Ovary (tissue), 9 donors: Measurements from ENCODE around the gene RHOBTB1. TPM values are rescaled to one million over a fixed set of nuclear protein-coding genes. Genes with fewer than 3 reads are reported as not detected.

Source experiments
- DNase-seq, 5 donors: peaks; one replicate each; pipeline ENCODE4 v3.0.0-alpha.2; 2019 to 2020
- H3K27ac ChIP-seq, 2 donors: fragments of 200-600 bp; one replicate each; pipeline versions ENCODE4 v1.5.1 to v1.8.0; 2019 to 2022
- H3K27me3 ChIP-seq: fragments of 200-600 bp; one replicate; pipeline ENCODE4 v1.8.0; 2022
- H3K36me3 ChIP-seq: fragments of 200-600 bp; sonication (generic); one replicate; pipeline ENCODE4 v1.5.1; 2019
- H3K4me1 ChIP-seq: one replicate; pipeline ENCODE4 v1.8.1; 2013; ENCODE audit warnings: mild to moderate bottlenecking, moderate library complexity; ENCODE audit not compliant: insufficient read depth
- H3K4me3 ChIP-seq: fragments of 200-600 bp; sonication (generic); one replicate; pipeline ENCODE4 v1.5.1; 2017
- H3K9me3 ChIP-seq, 2 donors: fragments of 200-600 bp in 1 of 2; sonication (generic) in 1 of 2; one replicate each; pipeline versions ENCODE4 v1.5.1 to v1.8.1; 2013 to 2019; ENCODE audit warnings: mild to moderate bottlenecking in 1 of 2, moderate library complexity in 1 of 2
- CTCF ChIP-seq, 3 donors: fragments of 450-650 bp in 2 of 3; fragments of 200-600 bp in 1 of 3; IDR thresholded peaks; one replicate each; pipeline versions ENCODE4 v1.5.1 to v1.8.0; 2016 to 2022; ENCODE audit warnings: antibody characterized with exemption in 3 of 3, mild to moderate bottlenecking in 1 of 3
- EP300 ChIP-seq: sonication (generic); formaldehyde crosslinking; IDR thresholded peaks from one replicate; pipeline ENCODE4 v1.6.1; 2017; ENCODE audit warnings: antibody characterized with exemption
- POLR2A ChIP-seq: fragments of 450-650 bp; IDR thresholded peaks from one replicate; pipeline ENCODE4 v1.6.1; 2017; ENCODE audit warnings: antibody characterized with exemption, mild to moderate bottlenecking, moderate library complexity
- WGBS, 3 donors: extraction: QIAGEN DNeasy Blood & Tissue Kit in 1 of 3; methylation state at CpG; one replicate each; pipeline versions ENCODE4 v1.1.5 to v1.1.7; 2013 to 2017; 5-methylcytosine and 5-hydroxymethylcytosine counted together
- intact Hi-C, 4 donors: fragments of 100-400 bp; cut with DNase I; formaldehyde crosslinking; loops; one replicate each; pipeline versions ENCODE4 v1.11.0 to v1.15.1; 2022 to 2023
- polyA plus RNA-seq, 2 donors: library from polyadenylated mRNA; stranded (reverse); fragments of 200-250 nt in 1 of 2; fragments of 350-450 nt in 1 of 2; fragmentation: Illumina TruSeq in 1 of 2; extraction: RNeasy Lipid Tissue Mini Kit (QIAGEN cat#74804) in 1 of 2; gene quantifications; one replicate each; pipeline ENCODE4 v1.2.3, GENCODE V29; 2013 to 2014
- total RNA-seq, 7 donors: library from RNA; depleted of rRNA in 2 of 7; stranded (reverse); fragments of >200 nt in 2 of 7; fragmentation: NEBNext Ultra II Directional in 3 of 7; extraction: Animal tissue kit (Norgen Biotek cat#: 25700) in 3 of 7; gene quantifications; one replicate each; pipeline versions ENCODE4 v1.1.0 to v1.2.4, GENCODE V29; 2016 to 2023
- donor health status: DM: no; HTN: no; CAD: no; lungs with moderate emphysema.
- donor health status: DM: no; HTN: no; CAD: no.
- donor health status: Bipolar disorder and iron deficiency.
- donor health status: DM: yes; HTN: yes; CAD: no.
- donor health status: DM: no; HTN: no; CAD: no.
- donor health status: DM: yes; HTN: yes; CAD: no.

The RHOBTB1 gene
- total and polyA plus RNA-seq, 9 donors = 5.6 to 23.9 (median 13.0) TPM

DNA sequence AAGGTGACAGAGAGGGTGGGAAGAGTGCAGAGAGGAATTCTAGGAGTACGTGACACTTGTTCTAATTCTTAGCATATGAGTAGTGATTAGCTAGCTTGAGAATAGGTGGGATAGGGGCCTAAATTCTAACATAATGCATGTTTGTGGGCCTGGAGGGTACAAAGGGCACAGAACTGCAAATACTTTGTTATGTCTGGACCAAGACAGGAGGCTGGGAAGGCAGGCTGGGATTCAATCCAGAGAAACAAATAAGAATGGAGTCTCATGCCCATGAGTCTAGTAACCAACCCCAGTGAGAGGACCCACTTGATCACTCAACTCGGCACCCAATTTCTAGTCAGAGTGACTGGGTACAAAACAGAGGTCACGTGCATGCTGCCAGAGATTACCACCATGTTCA is 40.9 kb downstream of the RHOBTB1 start:
- intact Hi-C loops = no loop called here
- Histone ChIP-seq H3K27me3 (no peaks in the 10 kb centered on the region), H3K9me3 (no peaks in the 10 kb centered on the region), H3K27ac (no peak overlapping the region), H3K4me1 (peaks cover 12% of the 10 kb centered on the region), H3K4me3 (no peak overlapping the region), H3K36me3 (no peaks in the 10 kb centered on the region)
- no peak for DNase-seq
- TF ChIP-seq POLR2A (no peak), EP300 (no peak), CTCF (IDR thresholded peaks at IDR 0.05) (no peak)
- WGBS, 3 donors = 94 to 97% (median 97%) methylated on average over 3 of the region's 3 CpGs

DNA sequence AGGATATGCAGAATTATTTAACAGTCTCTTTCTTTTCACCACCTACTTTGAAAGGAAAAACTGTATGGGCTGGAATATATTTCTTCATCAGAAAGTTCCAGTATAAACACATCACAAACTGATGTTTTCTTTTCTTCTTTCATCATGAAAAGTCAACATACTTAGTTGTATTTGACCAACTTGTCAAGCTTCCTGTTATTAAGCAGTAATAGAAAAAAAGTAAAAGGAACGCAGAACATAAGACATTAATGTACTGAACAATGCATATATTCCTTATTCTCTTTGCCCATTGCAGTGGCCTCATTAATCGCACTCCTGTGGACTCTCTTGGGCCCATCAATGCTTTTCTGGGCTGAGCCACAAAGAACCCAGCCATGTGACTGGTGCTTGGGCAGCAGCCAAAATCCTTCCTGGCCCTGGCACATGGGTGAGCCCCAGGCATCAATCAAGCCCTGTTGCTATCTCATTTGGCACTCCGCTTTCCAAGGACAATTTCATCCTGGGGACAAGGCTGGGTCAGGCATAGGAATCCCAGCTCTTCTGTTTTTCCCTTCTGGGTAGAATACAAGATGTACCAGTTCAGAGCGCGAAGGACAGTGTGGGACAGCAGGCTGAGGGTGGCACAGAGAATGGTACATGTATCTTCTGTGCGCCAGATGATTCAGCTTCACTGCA is 42.3 kb downstream of the RHOBTB1 start:
- no peak for DNase-seq
- Histone ChIP-seq H3K9me3 (no peaks in the 10 kb centered on the region), H3K4me1 (peaks cover 12% of the 10 kb centered on the region), H3K36me3 (no peaks in the 10 kb centered on the region), H3K4me3 (no peak overlapping the region), H3K27ac (no peak overlapping the region), H3K27me3 (no peaks in the 10 kb centered on the region)
- TF ChIP-seq EP300 (no peak), POLR2A (no peak), CTCF (IDR thresholded peaks at IDR 0.05) (no peak)
- 87 to 94% (median 89%) methylated on average over 6 of the region's 6 CpGs for WGBS, 3 donors
- intact Hi-C loops = no loop called here

DNA sequence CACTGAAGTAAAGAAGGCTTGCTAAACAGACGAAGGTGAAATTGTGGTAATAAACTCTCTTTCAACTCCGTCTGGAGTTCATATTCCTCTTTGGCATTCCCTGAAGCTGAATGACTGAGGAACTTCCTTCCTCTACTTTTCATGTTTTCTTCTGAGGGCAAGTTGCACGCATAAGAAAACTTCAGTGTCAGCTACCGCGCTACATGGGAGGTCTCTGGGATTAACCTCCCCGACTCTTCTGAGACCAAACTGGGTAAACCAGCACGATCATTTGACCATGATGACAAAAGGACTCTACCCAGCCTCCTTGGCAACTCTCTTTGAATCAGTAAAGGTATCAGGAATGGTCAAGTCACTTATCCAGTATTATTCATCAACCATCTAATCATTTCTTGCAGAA is 44.7 kb downstream of the RHOBTB1 start:
- WGBS, 3 donors = 84 to 97% (median 89%) methylated on average over 7 of the region's 7 CpGs
- Histone ChIP-seq H3K27ac (no peak overlapping the region), H3K9me3 (no peaks in the 10 kb centered on the region), H3K27me3 (no peaks in the 10 kb centered on the region), H3K4me3 (no peak overlapping the region), H3K36me3 (no peaks in the 10 kb centered on the region), H3K4me1 (peaks cover 7% of the 10 kb centered on the region)
- intact Hi-C loops = loop anchor here in 1 of 4 donors (5.0 kb wide), 1 partner anchor 43 kb away; the partner anchor contains the start of gene RHOBTB1
- no peak for TF ChIP-seq CTCF (IDR thresholded peaks at IDR 0.05)
- TF ChIP-seq EP300 = no peak
- TF ChIP-seq POLR2A = no peak
- no peak for DNase-seq

DNA sequence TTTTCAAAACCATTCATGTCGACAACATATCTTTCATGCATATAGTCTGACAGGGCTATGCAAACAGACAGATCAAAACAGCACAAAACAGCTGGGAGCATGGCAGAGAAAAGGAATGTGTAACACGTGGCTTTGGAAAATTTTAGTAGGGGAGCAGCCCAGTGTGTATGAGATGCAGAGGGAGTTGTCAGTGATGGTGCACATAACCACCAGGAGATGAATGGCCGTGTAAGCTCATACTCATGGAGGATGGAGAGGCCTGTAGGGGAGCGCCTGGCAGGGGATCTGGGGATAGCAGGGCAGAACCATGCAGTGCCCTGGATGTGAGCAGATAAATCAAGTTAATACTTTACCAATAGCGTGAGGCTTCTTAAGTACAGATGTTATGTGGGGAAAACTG is 45.7 kb downstream of the RHOBTB1 start:
- no peaks in the 10 kb centered on the region for H3K36me3 ChIP-seq
- DNase-seq = no peak
- no peaks in the 10 kb centered on the region for H3K9me3 ChIP-seq
- H3K4me3 ChIP-seq = no peak overlapping the region
- WGBS, 3 donors = 40 to 62% (median 59%) methylated on average over 5 of the region's 5 CpGs
- TF ChIP-seq CTCF (IDR thresholded peaks at IDR 0.05) = no peak
- TF ChIP-seq EP300 = no peak
- TF ChIP-seq POLR2A = no peak
- H3K4me1 ChIP-seq = peaks cover 5% of the 10 kb centered on the region
- H3K27ac ChIP-seq = no peak overlapping the region
- intact Hi-C loops = loop anchor here in 1 of 4 donors (5.0 kb wide), 1 partner anchor 44 kb away; the partner anchor contains the start of gene RHOBTB1
- H3K27me3 ChIP-seq = no peaks in the 10 kb centered on the region
